Muscle layer of colon (tissue), 2 donors: ENCODE results near the gene VPS26C.

Experiments used
- H3K27ac ChIP-seq: one replicate; pipeline ENCODE4 v1.7.0; 2013; ENCODE audit warnings: low read depth, mild to moderate bottlenecking, low read length, moderate library complexity
- H3K27me3 ChIP-seq, 2 donors: one replicate each; pipeline ENCODE4 v1.7.0; 2013; ENCODE audit warnings: low read length in 2 of 2, mild to moderate bottlenecking in 2 of 2; ENCODE audit not compliant: insufficient read depth in 2 of 2, control insufficient read depth in 1 of 2
- H3K36me3 ChIP-seq: one replicate; pipeline ENCODE4 v1.7.0; 2013; ENCODE audit warnings: mild to moderate bottlenecking, low read length; ENCODE audit not compliant: insufficient read depth
- H3K4me1 ChIP-seq: one replicate; pipeline ENCODE4 v1.7.0; 2013; ENCODE audit warnings: mild to moderate bottlenecking, low read length; ENCODE audit not compliant: insufficient read depth
- H3K4me3 ChIP-seq, 2 donors: one replicate each; pipeline ENCODE4 v1.7.0; 2013; ENCODE audit warnings: low read length in 2 of 2, low read depth in 1 of 2, mild to moderate bottlenecking in 1 of 2, moderate library complexity in 1 of 2
- H3K9ac ChIP-seq: one replicate; pipeline ENCODE4 v1.7.0; 2013; ENCODE audit warnings: low read length
- H3K9me3 ChIP-seq: one replicate; pipeline ENCODE4 v1.7.0; 2013; ENCODE audit warnings: mild to moderate bottlenecking, low read length
- donor health status: abdominal sarcoma.
- donor health status: Adenocarcinoma of cecum.

Gene VPS26C

GRCh38 chr21:37241426-37241825 is 25.7 kb downstream of the VPS26C start:
- no peaks in the 10 kb centered on the region for H3K4me1 ChIP-seq
- no peaks in the 10 kb centered on the region for H3K27me3 ChIP-seq
- no peak overlapping the region for H3K4me3 ChIP-seq
- peaks cover 16% of the 10 kb centered on the region for H3K36me3 ChIP-seq
- H3K9me3 ChIP-seq: no peaks in the 10 kb centered on the region
- no peak overlapping the region for H3K9ac ChIP-seq
- H3K27ac ChIP-seq: no peak overlapping the region

DNA sequence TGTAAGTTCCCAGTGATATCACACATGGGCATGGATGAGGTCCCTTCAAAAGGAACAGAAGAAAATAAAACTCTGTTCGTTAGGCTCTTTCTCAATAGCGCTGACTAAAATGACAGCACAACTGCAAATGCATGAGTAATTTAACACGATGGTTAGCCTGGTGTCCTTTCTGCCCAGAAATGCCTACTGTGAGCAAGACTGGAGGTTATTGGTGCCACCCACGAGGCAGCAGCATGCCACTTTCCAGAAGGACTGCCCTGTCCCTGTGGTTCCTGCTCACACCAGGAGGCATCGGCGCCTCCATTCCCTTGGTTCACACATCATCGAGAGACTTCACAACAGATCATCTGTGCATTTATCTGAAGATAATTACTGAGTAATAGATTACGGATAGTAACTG is 26.2 kb downstream of the VPS26C start:
- H3K27ac ChIP-seq: no peak overlapping the region
- no peaks in the 10 kb centered on the region for H3K9me3 ChIP-seq
- no peaks in the 10 kb centered on the region for H3K4me1 ChIP-seq
- H3K9ac ChIP-seq: no peak overlapping the region
- H3K36me3 ChIP-seq: peaks cover 17% of the 10 kb centered on the region
- no peaks in the 10 kb centered on the region for H3K27me3 ChIP-seq
- H3K4me3 ChIP-seq: no peak overlapping the region

- no peaks in the 10 kb centered on the region for H3K27me3 ChIP-seq
- H3K27ac ChIP-seq: no peak overlapping the region
- no peaks in the 10 kb centered on the region for H3K4me1 ChIP-seq
- H3K4me3 ChIP-seq: no peak overlapping the region
- no peak overlapping the region for H3K9ac ChIP-seq
- peaks cover 30% of the 10 kb centered on the region for H3K36me3 ChIP-seq
- no peaks in the 10 kb centered on the region for H3K9me3 ChIP-seq
These were observed 29.4 kb downstream of the VPS26C start for GRCh38 chr21:37237764-37238163.

DNA sequence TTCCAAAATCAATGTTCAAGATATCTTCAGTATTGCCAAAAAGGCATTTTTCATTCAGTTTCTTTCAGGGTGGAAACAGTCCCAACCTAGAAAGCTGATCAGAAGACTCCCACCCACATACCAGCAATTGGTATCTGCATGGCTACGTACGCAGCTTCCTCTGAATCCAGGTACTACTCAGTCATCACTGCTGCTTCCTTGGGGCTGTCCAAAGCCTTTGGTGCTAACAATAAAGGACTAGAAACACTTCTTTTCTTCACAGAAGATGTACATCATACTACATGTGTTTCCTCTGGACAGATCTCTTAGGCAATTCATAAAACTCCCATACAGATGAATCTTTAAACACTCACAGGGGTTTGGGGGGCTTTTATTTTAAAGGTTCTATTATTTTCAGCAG is 29.8 kb downstream of the VPS26C start:
- H3K4me3 ChIP-seq: no peak overlapping the region
- H3K27me3 ChIP-seq: no peaks in the 10 kb centered on the region
- H3K36me3 ChIP-seq: peaks cover 35% of the 10 kb centered on the region
- no peaks in the 10 kb centered on the region for H3K9me3 ChIP-seq
- no peak overlapping the region for H3K27ac ChIP-seq
- no peak overlapping the region for H3K9ac ChIP-seq
- no peaks in the 10 kb centered on the region for H3K4me1 ChIP-seq

GRCh38 chr21:37233551-37234146 is 33.5 kb downstream of the VPS26C start:
- no peak overlapping the region for H3K27ac ChIP-seq
- no peaks in the 10 kb centered on the region for H3K4me1 ChIP-seq
- no peaks in the 10 kb centered on the region for H3K9me3 ChIP-seq
- H3K9ac ChIP-seq: no peak overlapping the region
- H3K36me3 ChIP-seq: peaks cover 60% of the 10 kb centered on the region
- H3K4me3 ChIP-seq: no peak overlapping the region
- H3K27me3 ChIP-seq: no peaks in the 10 kb centered on the region

GRCh38 chr21:37232274-37233018 is 34.7 kb downstream of the VPS26C start:
- Histone ChIP-seq H3K9ac (no peak overlapping the region), H3K27ac (no peak overlapping the region), H3K4me1 (no peaks in the 10 kb centered on the region), H3K9me3 (no peaks in the 10 kb centered on the region), H3K4me3 (no peak overlapping the region), H3K36me3 (peaks cover 61% of the 10 kb centered on the region), H3K27me3 (no peaks in the 10 kb centered on the region)

GRCh38 chr21:37231671-37232070 is 35.5 kb downstream of the VPS26C start:
- Histone ChIP-seq H3K9me3 (no peaks in the 10 kb centered on the region), H3K36me3 (peaks cover 61% of the 10 kb centered on the region), H3K27ac (no peak overlapping the region)

DNA sequence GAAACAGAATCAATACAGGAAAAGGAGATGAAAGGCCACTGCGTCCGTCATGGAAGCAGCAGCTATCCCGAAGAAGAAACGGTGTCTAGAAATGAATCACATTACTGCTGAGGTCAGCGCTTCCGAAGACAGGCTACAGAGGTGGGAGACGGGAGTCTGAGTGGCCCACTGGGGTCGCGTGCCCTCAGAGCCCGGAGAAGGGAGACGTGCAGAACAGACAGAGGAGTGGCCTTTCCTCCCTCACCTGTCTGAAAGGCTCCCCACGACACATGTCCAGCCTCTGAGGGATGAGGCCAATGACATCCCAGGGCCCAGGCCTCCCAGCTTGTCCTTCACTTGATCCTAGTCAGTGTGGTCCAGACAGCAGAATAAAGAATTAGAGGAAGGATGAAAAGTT is 35.9 kb downstream of the VPS26C start:
- H3K9me3 ChIP-seq: no peaks in the 10 kb centered on the region
- no peaks in the 10 kb centered on the region for H3K4me1 ChIP-seq
- no peaks in the 10 kb centered on the region for H3K27me3 ChIP-seq
- H3K36me3 ChIP-seq: peaks cover 61% of the 10 kb centered on the region
- no peak overlapping the region for H3K27ac ChIP-seq
- no peak overlapping the region for H3K4me3 ChIP-seq
- H3K9ac ChIP-seq: no peak overlapping the region

More at GRCh38 chr21:37231671-37232070, 35.5 kb downstream of the VPS26C start:
- Histone ChIP-seq H3K4me3 (no peak overlapping the region), H3K4me1 (no peaks in the 10 kb centered on the region), H3K27me3 (no peaks in the 10 kb centered on the region), H3K9ac (no peak overlapping the region)

GRCh38 chr21:37230632-37231248 is 36.4 kb downstream of the VPS26C start:
- Histone ChIP-seq H3K27me3 (no peaks in the 10 kb centered on the region), H3K36me3 (peaks cover 67% of the 10 kb centered on the region), H3K4me1 (no peaks in the 10 kb centered on the region), H3K27ac (no peak overlapping the region), H3K9me3 (no peaks in the 10 kb centered on the region), H3K9ac (no peak overlapping the region), H3K4me3 (no peak overlapping the region)

- H3K4me3 ChIP-seq: no peak overlapping the region
- H3K9me3 ChIP-seq: no peaks in the 10 kb centered on the region
- H3K4me1 ChIP-seq: no peaks in the 10 kb centered on the region
- H3K27me3 ChIP-seq: no peaks in the 10 kb centered on the region
- H3K9ac ChIP-seq: no peak overlapping the region
- no peak overlapping the region for H3K27ac ChIP-seq
- peaks cover 78% of the 10 kb centered on the region for H3K36me3 ChIP-seq
These were observed 39.1 kb downstream of the VPS26C start for GRCh38 chr21:37228003-37228400.

DNA sequence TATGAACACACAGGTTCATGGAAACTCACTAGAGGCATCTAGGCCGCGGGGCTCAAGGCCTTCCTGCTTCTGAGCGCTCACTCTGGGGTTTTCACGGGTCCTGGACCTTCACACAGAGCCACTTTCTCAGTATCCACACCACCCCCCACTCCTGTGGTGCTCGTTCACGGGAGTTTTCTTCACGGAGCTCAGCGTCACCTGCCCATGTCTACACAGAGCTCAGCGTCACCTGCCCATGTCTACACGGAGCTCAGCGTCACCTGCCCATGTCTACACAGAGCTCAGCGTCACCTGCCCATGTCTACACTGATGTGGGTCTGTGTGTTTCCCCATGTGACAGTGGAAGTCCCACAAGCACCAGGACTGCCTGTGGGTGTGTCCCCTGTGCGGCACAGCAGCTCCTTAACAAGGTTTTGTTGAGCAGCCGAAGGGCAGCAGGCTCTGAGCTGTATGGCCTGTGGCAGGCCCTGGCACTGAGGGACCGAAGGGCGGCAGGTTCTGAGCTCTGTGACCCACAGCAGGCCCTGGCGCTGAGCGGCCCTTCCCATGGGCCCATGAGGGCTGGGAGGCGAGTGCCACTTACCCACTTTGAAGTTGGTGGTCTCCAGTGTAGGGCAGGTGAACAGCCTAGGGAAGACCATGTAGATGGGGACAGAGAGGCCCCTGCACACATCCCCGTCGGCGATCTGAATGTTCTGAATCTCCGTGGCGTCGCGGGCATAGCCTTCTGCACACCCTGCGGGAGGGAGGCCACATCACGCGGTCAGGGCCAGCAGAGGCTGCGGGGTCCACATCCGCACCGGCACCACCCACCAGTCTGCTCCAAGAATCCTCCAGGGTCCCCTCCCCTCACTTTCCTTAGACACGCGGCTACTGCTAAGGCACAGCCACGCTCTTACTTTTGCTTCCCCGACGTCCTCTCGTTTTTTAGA is 39.8 kb downstream of the VPS26C start:
- H3K9me3 ChIP-seq: no peaks in the 10 kb centered on the region
- H3K4me3 ChIP-seq: no peak overlapping the region
- H3K36me3 ChIP-seq: peaks cover 72% of the 10 kb centered on the region
- H3K27ac ChIP-seq: no peak overlapping the region
- no peaks in the 10 kb centered on the region for H3K4me1 ChIP-seq
- H3K9ac ChIP-seq: no peak overlapping the region
- H3K27me3 ChIP-seq: no peaks in the 10 kb centered on the region
